A549 (cell line): ENCODE results near the gene EXT2.

Experiments used
- ATOH8 ChIP-seq: fragments of 250-450 bp; sonication (Bioruptor Pico); IDR thresholded peaks from 2 replicates; pipeline ENCODE4 v1.5.0; 2020; ENCODE audit warnings: low read depth, mild to moderate bottlenecking, moderate library complexity
- CHD2 ChIP-seq: fragments of 150-350 bp; IDR thresholded peaks from 2 replicates; pipeline ENCODE4 v1.6.1; 2014; ENCODE audit warnings: low read length; ENCODE audit not compliant: partially characterized antibody
- CHD4 ChIP-seq: fragments of 200-600 bp; sonication (generic); IDR thresholded peaks from 2 replicates; pipeline ENCODE4 v1.6.1; 2016; ENCODE audit warnings: antibody characterized with exemption, mild to moderate bottlenecking, borderline replicate concordance
- CTCF ChIP-seq: fragments of >200 bp; sonication (Bioruptor Twin); formaldehyde crosslinking; IDR thresholded peaks from 3 replicates; pipeline ENCODE4 v1.5.1; 2016
- EHF ChIP-seq: fragments of 250-450 bp; sonication (Bioruptor Pico); IDR thresholded peaks from 2 replicates; pipeline ENCODE4 v1.5.0; 2020; ENCODE audit warnings: mild to moderate bottlenecking
- EP300 ChIP-seq, 2 experiments: fragments of >200 bp; sonication (Bioruptor Twin); formaldehyde crosslinking; IDR thresholded peaks; 2 replicates in 1 of 2; 3 replicates in 1 of 2; pipeline ENCODE4 v1.6.1; 2016 to 2017
- ESRRA ChIP-seq: fragments of 150-350 bp; IDR thresholded peaks from 2 replicates; pipeline ENCODE4 v1.6.1; 2014; ENCODE audit warnings: mild to moderate bottlenecking, low read length, borderline replicate concordance
- MAFK ChIP-seq: fragments of 450-650 bp; IDR thresholded peaks from 2 replicates; pipeline ENCODE4 v1.6.1; 2014; ENCODE audit not compliant: partially characterized antibody
- MAX ChIP-seq: IDR thresholded peaks from 2 replicates; pipeline ENCODE4 v1.6.1; 2012
- POLR2A ChIP-seq: IDR thresholded peaks from 2 replicates; pipeline ENCODE4 v1.6.1; 2012; ENCODE audit warnings: mild to moderate bottlenecking, low read length
- RAD21 ChIP-seq, 2 experiments: fragments of >200 bp in 1 of 2; sonication (Bioruptor Twin) in 1 of 2; formaldehyde crosslinking in 1 of 2; IDR thresholded peaks in 1 of 2; conservative IDR thresholded peaks in 1 of 2; 2 replicates in 1 of 2; 3 replicates in 1 of 2; pipeline ENCODE4 v1.6.1; 2012 to 2018; ENCODE audit warnings: inconsistent platforms in 1 of 2

- TF ChIP-seq ESRRA (no peak), RAD21 (conservative IDR thresholded peaks at IDR 0.05 in 1 of 2, IDR thresholded peaks at IDR 0.05 in 1 of 2) (no peak), EHF (no peak), CTCF (no peak), MAX (no peak), CHD2 (no peak), POLR2A (no peak), EP300 (IDR thresholded peaks at IDR 0.05) (no peak), CHD4 (no peak), ATOH8 (CRISPR knock-in tag) (no peak), MAFK (no peak)
Measured at GRCh38 chr11:44082645-44083044, 12.8 kb upstream of the EXT2 start.
